ENCODE data around the gene PRPF6.
A peak's percentile ranks its signal among the peaks of the same experiment; 100 is the strongest.

PRPF6 gene

GRCh38 chr20:64048402-64049044 is 67.6 kb downstream of the PRPF6 start:
- peak; percentile 67 for DNase-seq

- DNase-seq: no peak
These were observed 68.3 kb downstream of the PRPF6 start, which contains the start of gene SOX18 for GRCh38 chr20:64049060-64049877. Gene SOX18 (minus strand): TSS chr20:64049639. CDS start chr20:64049516, 123 bp downstream.

- DNase-seq: no peak
These were observed 68.9 kb downstream of the PRPF6 start for GRCh38 chr20:64049878-64050260.

DNA sequence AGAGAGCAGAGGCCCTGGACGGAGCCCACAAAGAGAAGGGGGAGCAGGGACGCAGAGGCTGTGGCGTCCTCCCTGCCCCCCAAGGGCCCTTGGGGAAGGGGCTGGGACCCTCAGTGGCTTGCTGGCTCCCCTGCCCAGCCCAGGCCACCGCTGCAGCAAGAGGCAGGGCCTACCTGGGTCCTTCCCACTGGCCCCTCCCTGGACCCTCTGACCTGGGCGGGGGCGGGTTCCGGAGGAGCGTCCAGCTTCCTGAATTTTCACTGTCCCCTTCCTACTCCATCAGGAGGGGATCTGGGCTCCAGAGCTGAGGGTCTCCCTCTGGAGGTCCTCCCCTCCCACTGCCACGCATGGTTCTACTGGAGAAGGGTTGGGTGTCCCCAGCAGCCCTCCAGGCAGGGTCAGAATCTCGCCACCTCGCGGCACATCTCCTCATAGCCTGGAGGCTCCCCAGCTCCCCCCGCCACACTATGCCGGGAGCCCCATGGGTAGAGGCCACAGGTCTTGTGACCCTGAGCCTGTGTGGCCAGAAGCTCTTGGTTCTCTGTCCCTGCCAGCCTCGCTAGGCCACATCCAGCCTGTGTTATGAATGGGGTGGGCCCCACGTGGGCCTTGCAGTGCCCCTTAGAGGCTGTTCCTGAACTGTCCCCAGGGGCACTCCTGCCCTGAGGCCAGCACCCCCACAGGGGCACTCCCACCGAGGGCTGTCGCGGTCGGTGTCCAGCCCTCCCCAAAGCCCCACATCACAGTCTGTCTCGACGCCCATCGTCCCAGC is 69.5 kb downstream of the PRPF6 start:
- DNase-seq: no peak

GRCh38 chr20:64051033-64051452 is 70.1 kb downstream of the PRPF6 start:
- peak; percentile 13 for DNase-seq

DNA sequence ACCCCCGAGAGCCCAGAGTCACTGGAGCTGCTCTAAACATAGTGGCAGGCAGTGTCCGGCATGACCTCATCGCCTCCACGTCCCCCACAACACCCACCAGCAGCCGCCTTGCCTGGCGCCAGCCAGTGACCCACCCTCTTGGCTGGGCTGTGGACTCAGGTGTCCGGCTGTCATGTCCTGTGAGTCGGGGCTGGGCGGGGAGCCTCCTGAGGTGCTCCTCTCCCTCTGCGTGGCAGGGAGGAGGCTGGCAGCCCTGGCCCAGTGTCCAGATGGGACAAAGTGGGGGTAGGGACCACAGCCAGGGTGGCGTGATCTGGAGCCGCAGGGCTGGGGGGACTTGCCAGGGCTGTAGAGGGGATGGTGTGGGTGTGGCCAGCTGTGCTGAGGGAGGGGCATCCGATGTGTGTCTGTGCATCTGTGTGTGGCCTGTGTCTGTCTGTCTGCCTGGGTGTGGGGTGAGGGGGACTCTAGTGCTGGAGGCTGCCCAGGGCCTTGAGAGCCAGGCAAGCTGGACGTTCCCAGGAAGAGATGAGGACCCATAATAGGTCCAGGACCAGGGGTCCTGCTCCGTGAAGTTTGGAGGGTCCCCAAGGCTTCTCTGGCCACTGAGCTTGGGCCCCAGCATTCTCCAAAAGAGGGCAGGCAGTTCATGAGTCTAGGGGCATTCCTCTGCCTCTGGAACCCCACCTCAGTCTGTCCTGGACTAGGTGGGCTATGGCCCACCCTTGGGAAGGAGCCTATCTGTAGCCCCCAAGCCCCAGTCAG is 70.8 kb downstream of the PRPF6 start:
- peak; percentile 9 for DNase-seq

- DNase-seq: no peak
These were observed 71.4 kb downstream of the PRPF6 start for GRCh38 chr20:64052326-64052722.

GRCh38 chr20:64052987-64053840 is 72.3 kb downstream of the PRPF6 start:
- DNase-seq: no peak

DNA sequence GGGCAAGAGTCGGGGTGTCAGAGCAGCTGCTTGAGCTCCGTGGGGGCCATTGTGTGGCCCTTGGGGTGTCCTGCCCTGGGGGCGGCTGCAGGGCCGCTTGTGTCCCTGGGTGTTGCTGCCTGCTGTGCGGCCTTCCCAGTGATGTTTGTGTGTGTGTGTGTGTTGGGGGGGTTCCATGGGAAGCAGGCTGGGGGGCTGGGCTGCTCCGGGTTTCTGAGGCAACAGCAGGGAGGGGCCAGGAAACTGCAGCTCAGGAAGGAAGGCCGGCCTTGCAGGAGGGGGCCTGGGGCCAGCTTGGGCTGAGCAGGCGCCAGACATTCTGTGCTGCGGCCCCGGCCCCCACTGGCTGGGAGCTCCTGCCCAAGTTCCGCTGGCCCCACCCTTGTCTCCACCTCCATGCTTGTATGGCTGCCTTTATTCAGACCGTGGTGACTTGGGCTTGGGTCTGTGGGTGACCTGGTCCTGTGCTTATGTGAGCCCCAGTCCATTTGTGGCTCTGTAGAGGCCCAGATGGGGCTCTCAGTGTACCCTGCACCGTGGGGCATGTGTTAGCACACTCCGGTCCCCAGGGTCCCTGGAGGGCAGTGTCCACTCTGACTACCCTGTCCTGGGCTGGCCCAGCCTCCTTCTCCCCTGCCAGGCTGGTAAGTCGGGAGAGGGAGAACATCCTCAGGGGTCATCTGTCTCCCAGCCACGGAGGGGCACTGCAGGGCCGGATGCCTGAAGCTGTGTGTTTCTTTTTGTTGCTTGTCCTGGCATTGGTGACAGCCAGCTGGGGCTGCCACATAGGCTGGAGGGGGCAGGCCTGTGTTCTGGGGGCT is 73.1 kb downstream of the PRPF6 start:
- peak; percentile 55 for DNase-seq

- no peak for DNase-seq
These were observed 74.5 kb downstream of the PRPF6 start for GRCh38 chr20:64055396-64055892.

DNA sequence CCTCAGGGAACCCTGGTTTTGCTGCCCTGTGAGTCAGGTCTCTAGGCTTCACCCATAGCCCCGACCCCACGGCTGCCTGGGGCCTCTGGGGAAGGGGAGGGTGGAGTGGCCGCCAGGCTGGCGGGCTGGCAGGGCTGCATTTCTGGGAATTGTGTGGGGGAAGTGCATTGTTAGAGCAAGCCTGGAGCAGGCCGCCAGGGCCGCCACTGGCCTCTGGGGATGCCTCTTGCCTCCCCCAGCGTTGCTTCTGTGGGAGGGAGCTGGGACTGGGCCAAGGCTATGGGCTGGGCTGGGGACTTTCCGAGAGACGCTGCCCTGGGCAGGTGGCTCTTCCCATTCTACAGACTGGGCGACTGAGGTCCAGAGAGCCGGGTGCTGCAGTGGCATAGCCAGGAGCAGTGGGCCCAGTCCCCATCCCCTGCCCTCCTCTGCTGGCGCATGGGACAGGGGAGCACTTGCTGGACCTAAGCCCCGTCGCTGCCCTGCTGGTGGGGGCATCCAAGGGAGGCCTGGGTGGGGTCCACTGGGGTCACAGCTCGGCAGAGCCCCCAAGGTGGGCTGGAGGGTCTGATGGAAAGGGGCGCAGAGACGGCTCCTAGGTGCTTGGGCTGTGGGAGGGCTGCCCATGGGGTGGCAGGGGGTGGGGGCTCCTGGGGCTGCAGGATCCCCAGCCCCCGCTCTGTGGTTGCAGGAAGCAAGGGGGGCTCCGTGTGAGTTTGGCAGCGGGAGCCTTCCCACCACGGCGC is 75.1 kb downstream of the PRPF6 start:
- DNase-seq: no peak

GRCh38 chr20:64056639-64056888 is 75.6 kb downstream of the PRPF6 start:
- DNase-seq: no peak

GRCh38 chr20:64056889-64057627 is 76.1 kb downstream of the PRPF6 start:
- no peak for DNase-seq

DNA sequence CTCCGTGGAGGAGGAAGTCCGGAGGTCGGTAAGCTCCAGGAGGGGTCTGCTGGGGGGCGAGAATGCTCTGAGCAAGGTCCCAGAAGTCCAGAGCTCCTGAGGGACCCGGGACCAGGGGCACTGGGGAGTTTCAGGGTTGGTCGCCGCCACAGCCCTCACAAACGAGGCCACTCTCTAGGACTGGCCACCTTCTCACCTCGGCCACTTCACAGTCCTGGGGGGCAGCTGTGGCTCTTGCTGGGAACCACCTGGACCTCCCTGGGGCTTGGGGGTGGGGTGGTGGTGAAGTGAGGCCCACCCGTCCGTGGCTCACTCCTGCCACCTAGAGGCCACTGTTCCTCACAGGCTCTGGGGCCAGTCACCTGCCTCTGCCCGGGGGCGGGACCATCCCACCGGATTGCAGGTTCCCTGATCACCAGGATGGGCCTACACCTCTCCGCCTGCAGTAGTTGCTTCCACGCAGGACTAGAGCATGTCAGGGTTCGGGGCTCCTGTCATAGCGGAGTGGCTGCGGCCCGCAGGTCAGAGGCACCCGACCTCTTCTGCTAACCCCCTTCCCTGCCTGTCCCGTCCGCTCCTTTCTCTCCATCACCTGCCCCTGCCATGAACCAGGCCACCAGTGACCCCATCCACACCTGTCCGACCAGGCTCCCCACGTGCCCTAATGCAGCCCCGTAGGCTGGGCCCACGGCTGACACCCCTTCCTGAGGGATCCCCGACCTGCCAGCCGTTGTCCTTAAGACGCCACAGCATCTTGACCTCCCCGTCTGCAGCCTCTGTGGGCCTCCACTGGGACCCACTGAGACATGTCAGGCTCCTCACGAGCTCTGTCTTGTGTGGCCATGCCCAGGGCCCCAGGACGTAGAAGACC is 76.9 kb downstream of the PRPF6 start:
- DNase-seq: peak; percentile 70

DNA sequence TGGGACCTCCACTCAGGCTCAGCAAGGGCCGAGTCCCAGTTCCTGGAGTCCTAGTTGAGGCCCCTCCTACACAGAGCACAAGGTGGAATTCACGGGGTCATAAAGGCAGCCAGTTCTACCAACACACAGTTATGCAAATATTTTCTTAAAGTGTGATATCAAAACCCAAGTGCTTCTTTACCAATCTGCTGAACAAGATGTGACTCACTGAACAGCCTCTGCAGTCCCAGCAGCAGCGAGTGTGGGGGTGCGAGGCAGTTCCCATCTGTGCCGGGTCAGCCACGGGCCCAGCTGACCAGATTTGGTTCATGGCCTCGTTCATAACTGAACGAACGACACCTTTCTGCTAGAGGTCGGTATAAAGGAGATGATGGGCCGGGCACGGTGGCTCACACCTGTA is 77.6 kb downstream of the PRPF6 start:
- no peak for DNase-seq

DNA sequence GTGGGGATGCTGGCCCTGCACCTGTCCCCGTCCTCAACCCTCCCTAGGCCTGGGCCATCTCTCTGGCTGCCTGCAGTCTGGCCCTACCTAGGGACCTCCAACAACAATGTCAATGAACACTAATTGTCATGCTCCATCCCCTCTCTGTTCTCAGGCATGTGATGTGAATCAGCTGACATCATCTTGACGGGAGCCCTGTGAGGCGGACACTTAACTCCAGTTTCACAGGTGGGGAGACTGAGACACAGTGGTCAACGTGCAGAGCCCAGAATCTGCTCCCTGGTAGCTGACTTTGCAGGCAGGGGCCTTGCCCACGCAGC is 81.3 kb downstream of the PRPF6 start:
- no peak for DNase-seq

DNA sequence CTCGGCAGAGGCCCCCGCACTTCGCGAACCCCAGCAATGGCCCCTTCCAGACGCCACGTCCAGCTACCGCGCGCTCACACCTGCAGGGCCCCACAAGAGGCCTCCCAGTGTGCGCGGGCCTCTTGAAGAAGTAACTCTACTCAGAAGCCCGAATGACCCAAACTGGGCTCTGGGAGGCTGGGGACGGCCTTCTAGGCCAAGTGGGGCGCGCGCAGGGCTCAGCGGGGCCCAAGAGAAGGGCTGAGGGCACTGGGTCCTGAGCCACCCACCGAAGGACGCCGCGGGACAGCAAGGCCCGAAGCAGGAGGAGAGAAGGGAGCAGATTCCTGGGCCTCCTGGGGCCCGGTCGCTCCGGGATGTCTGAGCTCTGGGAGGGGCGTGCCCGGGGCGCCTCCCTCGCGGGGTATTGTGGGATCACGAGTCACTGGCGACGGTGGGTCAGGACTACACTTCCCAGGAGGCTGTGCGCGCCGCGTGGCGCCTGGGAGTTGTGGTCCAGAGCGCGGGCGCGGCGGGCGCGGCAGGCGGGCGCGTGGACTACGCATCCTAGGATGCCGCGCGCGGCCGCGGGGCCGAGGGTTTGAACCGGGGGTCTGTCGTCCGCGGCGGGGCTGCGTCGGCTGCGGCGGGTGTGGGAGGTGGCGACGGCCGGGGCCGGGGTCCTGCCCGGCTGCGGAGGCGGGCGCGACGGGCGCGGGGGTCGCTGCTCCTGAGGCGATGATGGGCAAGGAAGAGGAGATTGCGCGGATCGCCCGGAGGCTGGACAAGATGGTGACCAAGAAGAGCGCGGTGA is 81.9 kb downstream of the PRPF6 start, which contains the start of gene TCEA2:
TCEA2 (plus strand) TSS at position 603 of the 793 bp plus-strand sequence; CDS start at position 718, 115 bp downstream.
- peak; percentile 92 for DNase-seq

Data from right kidney (tissue), 1 donor.